Measurements from ENCODE around the gene MORN1. TPM values are rescaled to one million over a fixed set of nuclear protein-coding genes. Genes with fewer than 3 reads are reported as not detected.

The MORN1 gene
- total RNA-seq, 1 donor from 2014 or later, result 24.4 TPM

GRCh38 chr1:2303781-2304180 is 87.6 kb downstream of the MORN1 start:
- H3K4me1 Mint-ChIP-seq, result peaks cover 5% of the 10 kb centered on the region
- H3K27me3 Mint-ChIP-seq (ENCODE audit: low read depth), result no peaks in the 10 kb centered on the region
- no peak for TF ChIP-seq CTCF (conservative IDR thresholded peaks at IDR 0.05)
- H3K9me3 Mint-ChIP-seq, result no peaks in the 10 kb centered on the region
- peaks cover 11% of the 10 kb centered on the region for H3K36me3 Mint-ChIP-seq (ENCODE audit: low read depth)
- no peak for DNase-seq (ENCODE audit: low read depth, low spot score)
- H3K27ac Mint-ChIP-seq (ENCODE audit: unreplicated experiment), result no peak overlapping the region
- H3K4me3 Mint-ChIP-seq, result no peak overlapping the region

GRCh38 chr1:2303016-2303775 is 88.2 kb downstream of the MORN1 start:
- Mint-ChIP-seq H3K27ac (ENCODE audit: unreplicated experiment) (no peak overlapping the region), H3K27me3 (ENCODE audit: low read depth) (no peaks in the 10 kb centered on the region), H3K4me1 (no peaks in the 10 kb centered on the region), H3K4me3 (no peak overlapping the region), H3K36me3 (ENCODE audit: low read depth) (peaks cover 8% of the 10 kb centered on the region), H3K9me3 (no peaks in the 10 kb centered on the region)
- TF ChIP-seq CTCF (conservative IDR thresholded peaks at IDR 0.05), result no peak
- DNase-seq (ENCODE audit: low read depth, low spot score), result no peak

- DNase-seq (ENCODE audit: low read depth, low spot score), result no peak
- Mint-ChIP-seq H3K4me3 (no peak overlapping the region), H3K36me3 (ENCODE audit: low read depth) (peaks cover 4% of the 10 kb centered on the region), H3K27me3 (ENCODE audit: low read depth) (no peaks in the 10 kb centered on the region), H3K4me1 (no peaks in the 10 kb centered on the region), H3K27ac (ENCODE audit: unreplicated experiment) (no peak overlapping the region), H3K9me3 (no peaks in the 10 kb centered on the region)
- TF ChIP-seq CTCF (conservative IDR thresholded peaks at IDR 0.05), result no peak
Observed at GRCh38 chr1:2302292-2302925, 88.9 kb downstream of the MORN1 start.

- Mint-ChIP-seq H3K27ac (ENCODE audit: unreplicated experiment) (no peak overlapping the region), H3K4me3 (no peak overlapping the region), H3K4me1 (peaks cover under 1% of the 10 kb centered on the region), H3K9me3 (no peaks in the 10 kb centered on the region), H3K27me3 (ENCODE audit: low read depth) (no peaks in the 10 kb centered on the region), H3K36me3 (ENCODE audit: low read depth) (peaks cover 3% of the 10 kb centered on the region)
- TF ChIP-seq CTCF (conservative IDR thresholded peaks at IDR 0.05), result no peak
- no peak for DNase-seq (ENCODE audit: low read depth, low spot score)
Observed at GRCh38 chr1:2301607-2302291, 89.6 kb downstream of the MORN1 start.

GRCh38 chr1:2300851-2301606 is 90.3 kb downstream of the MORN1 start:
- Mint-ChIP-seq H3K27me3 (ENCODE audit: low read depth) (no peaks in the 10 kb centered on the region), H3K27ac (ENCODE audit: unreplicated experiment) (no peak overlapping the region)

More at GRCh38 chr1:2300851-2301606, 90.3 kb downstream of the MORN1 start:
- DNase-seq (ENCODE audit: low read depth, low spot score), result no peak
- H3K36me3 Mint-ChIP-seq (ENCODE audit: low read depth), result peaks cover 2% of the 10 kb centered on the region
- peaks cover 6% of the 10 kb centered on the region for H3K4me1 Mint-ChIP-seq
- TF ChIP-seq CTCF (conservative IDR thresholded peaks at IDR 0.05), result no peak
- H3K9me3 Mint-ChIP-seq, result no peaks in the 10 kb centered on the region
- no peak overlapping the region for H3K4me3 Mint-ChIP-seq
